HepG2 (cell line): ENCODE data around the gene DIP2C. TPM values are rescaled to one million over a fixed set of nuclear protein-coding genes. Genes with fewer than 3 reads are reported as not detected.

Source experiments
- ATAC-seq: fragments of 200-7000 bp; cut with Tn5 transposase; 3 replicates; pipeline ENCODE4 v1.9.1; 2020; ENCODE audit warnings: mild to moderate bottlenecking, moderate library complexity
- BruUV-seq: library from RNA; stranded (reverse); fragments of 400-500 nt; replicated peaks from 2 replicates; lab custom pipeline; 2021; lab: Mats Ljungman, UMichigan
- CTCF ChIA-PET: fragments of 300-600 bp; formaldehyde crosslinking; extraction: SDS; loops from one replicate; lab custom pipeline; 2021; ENCODE audit warnings: low total read pairs, inconsistent platforms, low intra/inter-chr PET ratio; lab: Yijun Ruan, JAX
- POLR2A ChIA-PET: fragments of 350-600 bp; sonication (Branson Sonifier 250); formaldehyde crosslinking; loops from one replicate; lab custom pipeline; 2020; ENCODE audit warnings: antibody characterized with exemption, inconsistent platforms; lab: Yijun Ruan, JAX
- DNase-seq: peaks from one replicate; pipeline ENCODE4 v3.0.0-alpha.2; 2015; ENCODE audit warnings: low spot score
- FAIRE-seq: peaks from 3 replicates; lab custom pipeline; 2011; peaks lifted over from hg19 to GRCh38; lab: Jason Lieb, UNC
- H2AFZ ChIP-seq: one replicate; pipeline ENCODE4 v1.6.1; 2011; ENCODE audit warnings: low read length, inconsistent platforms
- H3K27ac ChIP-seq: fragments of 300-600 bp; 3 replicates; pipeline ENCODE4 v1.8.0; 2011; ENCODE audit warnings: mixed run types, mild to moderate bottlenecking, mixed read lengths, low read length, inconsistent platforms; ENCODE audit not compliant: insufficient read depth; ENCODE audit errors: extremely low read length
- H3K27me3 ChIP-seq, 2 experiments: fragments of 200-600 bp in 1 of 2; 2 replicates in 1 of 2; 3 replicates in 1 of 2; pipeline versions ENCODE4 v1.6.0 to v1.8.0; 2011; ENCODE audit warnings: low read length in 2 of 2, mild to moderate bottlenecking in 2 of 2, moderate library complexity in 2 of 2, inconsistent platforms in 1 of 2; ENCODE audit not compliant: insufficient read depth in 2 of 2, control insufficient read depth in 1 of 2
- H3K36me3 ChIP-seq, 2 experiments: fragments of 200-600 bp in 1 of 2; replicated peaks in 1 of 2; 2 replicates in 1 of 2; 3 replicates in 1 of 2; pipeline versions ENCODE4 v1.5.1 to v1.8.0; 2011; ENCODE audit warnings: low read length in 2 of 2, inconsistent platforms in 1 of 2; ENCODE audit not compliant: insufficient read depth in 2 of 2, control insufficient read depth in 1 of 2
- H3K4me1 ChIP-seq: 2 replicates; pipeline ENCODE4 v1.5.1; 2012; ENCODE audit warnings: low read length, inconsistent platforms; ENCODE audit not compliant: insufficient read depth
- H3K4me2 ChIP-seq: 2 replicates; pipeline ENCODE4 v1.6.0; 2011; ENCODE audit warnings: low read depth, low read length, inconsistent platforms
- H3K4me3 ChIP-seq, 3 experiments: fragments of 200-600 bp in 1 of 3; sonication (generic), shearing (Covaris generic) in 1 of 3; replicated peaks in 1 of 3; 2 replicates each; pipeline ENCODE4 v1.5.1; 2011 to 2016; ENCODE audit warnings: low read length in 3 of 3, inconsistent platforms in 2 of 3, low read depth in 2 of 3, mild to moderate bottlenecking in 2 of 3, control low read depth in 1 of 3, mixed read lengths in 1 of 3; ENCODE audit not compliant: insufficient read depth in 1 of 3
- H3K79me2 ChIP-seq: one replicate; pipeline ENCODE4 v1.6.1; 2011; ENCODE audit warnings: low read length, inconsistent platforms; ENCODE audit not compliant: insufficient read depth
- H3K9ac ChIP-seq: 2 replicates; pipeline ENCODE4 v1.6.0; 2011; ENCODE audit warnings: mild to moderate bottlenecking, low read depth, low read length, inconsistent platforms; ENCODE audit not compliant: insufficient read depth
- H3K9me3 ChIP-seq: 2 replicates; pipeline ENCODE4 v1.5.1; 2012; ENCODE audit warnings: mild to moderate bottlenecking, low read length
- H4K20me1 ChIP-seq: 2 replicates; pipeline ENCODE4 v1.6.0; 2011; ENCODE audit warnings: inconsistent platforms, mild to moderate bottlenecking, low read length, moderate library complexity; ENCODE audit not compliant: insufficient read depth
- CC2D1A ChIP-seq: sonication (generic); formaldehyde crosslinking; IDR thresholded peaks from 2 replicates; pipeline ENCODE4 v1.8.1; 2023; ENCODE audit warnings: mild to moderate bottlenecking, missing genetic modification reagents
- CCAR2 ChIP-seq: fragments of 200-400 bp; formaldehyde crosslinking; optimal IDR thresholded peaks from 2 replicates; pipeline ENCODE3; 2018; ENCODE audit warnings: low read depth, mild to moderate bottlenecking, low read length, moderate library complexity
- DMAP1 ChIP-seq: IDR thresholded peaks from 2 replicates; pipeline ENCODE4 v1.6.1; 2016
- EP300 ChIP-seq, 3 experiments: sonication (generic) in 1 of 3; formaldehyde crosslinking in 1 of 3; IDR thresholded peaks; 2 replicates each; pipeline versions ENCODE4 v1.5.1 to v1.6.1; 2011 to 2020; ENCODE audit warnings: low read depth in 2 of 3, low read length in 2 of 3, borderline replicate concordance in 1 of 3, improper control_type of control experiment in 1 of 3, mild to moderate bottlenecking in 1 of 3, missing genetic modification reagents in 1 of 3, moderate library complexity in 1 of 3
- SATB2 ChIP-seq: sonication (generic); formaldehyde crosslinking; IDR thresholded peaks from 2 replicates; pipeline ENCODE4 v1.5.0; 2020; ENCODE audit warnings: missing genetic modification reagents
- ZNF670 ChIP-seq: sonication (generic); formaldehyde crosslinking; IDR thresholded peaks from 2 replicates; pipeline ENCODE4 v1.8.0; 2022; ENCODE audit warnings: mild to moderate bottlenecking, missing genetic modification reagents, borderline replicate concordance
- WGBS: methylation state at CpG from one replicate; pipeline ENCODE4 v1.1.6; 2017; ENCODE audit warnings: low lambda C conversion rate; 5-methylcytosine and 5-hydroxymethylcytosine counted together
- in situ Hi-C: cut with HindIII; loops from 2 replicates; pipeline ENCODE4 v1.10.0; 2017; ENCODE audit warnings: low pct_unique_long_range_greater_than_20kb; ENCODE audit not compliant: extremely low pct_ligation_motif_present
- intact Hi-C: fragments of 100-400 bp; cut with micrococcal nuclease; formaldehyde crosslinking; loops from one replicate; pipeline ENCODE4 v1.10.0; 2022; ENCODE audit not compliant: unreplicated experiment
- polyA plus RNA-seq, 8 experiments: library from polyadenylated mRNA; depleted of rRNA in 3 of 8; stranded (reverse) in 7 of 8; unstranded in 1 of 8; fragments of >200 nt; fragmentation: Illumina TruSeq in 4 of 8; extraction: Trizol in 4 of 8; gene quantifications; 2 replicates each; pipeline versions ENCODE4 v1.2.1 to v1.2.3, GENCODE V29; 2011 to 2016; ENCODE audit warnings: low read depth in 4 of 8, missing spikeins in 1 of 8, mixed read lengths in 1 of 8; ENCODE audit not compliant: insufficient read depth in 1 of 8
- total RNA-seq, 5 experiments: library from RNA; depleted of rRNA; stranded (reverse); fragments of >200 nt; fragmentation: Illumina TruSeq; extraction: Trizol; gene quantifications; 2 replicates each; pipeline ENCODE4 v1.2.3, GENCODE V29; 2016; ENCODE audit warnings: low read depth in 1 of 5
- TF ChIP-seq, protein P1 (sequence below): sonication (generic); formaldehyde crosslinking; IDR thresholded peaks from 2 replicates; pipeline ENCODE4 v1.9.0; 2021; ENCODE audit warnings: missing genetic modification reagents, mild to moderate bottlenecking, borderline replicate concordance
- TF ChIP-seq, protein P2 (sequence below): sonication (generic); formaldehyde crosslinking; IDR thresholded peaks from 2 replicates; pipeline ENCODE4 v1.5.0; 2020; ENCODE audit warnings: missing genetic modification reagents, mild to moderate bottlenecking, borderline replicate concordance
- TF ChIP-seq, protein P3 (sequence below): sonication (generic); formaldehyde crosslinking; IDR thresholded peaks from 2 replicates; pipeline ENCODE4 v1.5.1; 2020; ENCODE audit warnings: mild to moderate bottlenecking, moderate library complexity, missing genetic modification reagents
- TF ChIP-seq, protein P4 (sequence below): sonication (generic); formaldehyde crosslinking; IDR thresholded peaks from 2 replicates; pipeline ENCODE4 v1.8.0; 2022; ENCODE audit warnings: low read depth, missing genetic modification reagents

DIP2C gene
- total and polyA plus RNA-seq, 2 of the 13 experiments (the other 11 are each of a cell fraction or from before 2014, with no cell fraction given) = 2.2 to 2.7 TPM

DNA sequence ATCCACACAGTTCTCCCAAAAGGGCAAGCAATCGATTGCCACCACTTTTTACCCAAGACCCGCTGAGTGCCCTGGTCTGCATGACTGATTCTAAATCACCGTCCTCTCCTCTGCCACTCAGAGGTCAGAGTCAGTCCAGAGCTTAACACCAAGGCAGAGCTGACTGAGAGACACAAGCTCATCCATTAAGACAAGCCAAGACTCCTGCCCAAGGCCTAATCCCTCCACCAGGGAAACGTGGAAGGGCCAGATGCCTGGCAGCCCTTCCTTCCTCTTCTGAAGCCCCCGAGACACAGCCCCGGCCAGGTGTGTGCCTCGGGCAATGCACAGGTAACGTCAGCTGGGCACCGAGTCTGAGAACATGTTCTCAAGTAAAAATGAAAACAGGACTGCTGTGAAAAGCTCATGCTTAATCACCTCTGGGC is 51.7 kb downstream of the DIP2C start:
- peaks cover 15% of the 10 kb centered on the region for H3K4me1 ChIP-seq
- ChIA-PET POLR2A (no interaction called here), CTCF (no interaction called here)
- no peaks in the 10 kb centered on the region for H3K9me3 ChIP-seq
- DNase-seq (no peak), FAIRE-seq (no peak), ATAC-seq (no peak)
- TF ChIP-seq, protein P1, sequence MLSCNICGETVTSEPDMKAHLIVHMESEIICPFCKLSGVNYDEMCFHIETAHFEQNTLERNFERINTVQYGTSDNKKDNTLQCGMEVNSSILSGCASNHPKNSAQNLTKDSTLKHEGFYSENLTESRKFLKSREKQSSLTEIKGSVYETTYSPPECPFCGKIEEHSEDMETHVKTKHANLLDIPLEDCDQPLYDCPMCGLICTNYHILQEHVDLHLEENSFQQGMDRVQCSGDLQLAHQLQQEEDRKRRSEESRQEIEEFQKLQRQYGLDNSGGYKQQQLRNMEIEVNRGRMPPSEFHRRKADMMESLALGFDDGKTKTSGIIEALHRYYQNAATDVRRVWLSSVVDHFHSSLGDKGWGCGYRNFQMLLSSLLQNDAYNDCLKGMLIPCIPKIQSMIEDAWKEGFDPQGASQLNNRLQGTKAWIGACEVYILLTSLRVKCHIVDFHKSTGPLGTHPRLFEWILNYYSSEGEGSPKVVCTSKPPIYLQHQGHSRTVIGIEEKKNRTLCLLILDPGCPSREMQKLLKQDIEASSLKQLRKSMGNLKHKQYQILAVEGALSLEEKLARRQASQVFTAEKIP (CRISPR knock-in tag) = no peak
- TF ChIP-seq DMAP1 (CRISPR knock-in tag) (no peak), EP300 (IDR thresholded peaks at IDR 0.05; ENCODE audit: low read depth in 2 of 2, low read length in 2 of 2) (no peak), EP300 (CRISPR knock-in tag; IDR thresholded peaks at IDR 0.05; ENCODE audit: borderline replicate concordance) (no peak), CCAR2 (no peak), CC2D1A (CRISPR knock-in tag) (no peak), ZNF670 (CRISPR knock-in tag) (no peak), SATB2 (CRISPR knock-in tag) (no peak)
- TF ChIP-seq, protein P2, sequence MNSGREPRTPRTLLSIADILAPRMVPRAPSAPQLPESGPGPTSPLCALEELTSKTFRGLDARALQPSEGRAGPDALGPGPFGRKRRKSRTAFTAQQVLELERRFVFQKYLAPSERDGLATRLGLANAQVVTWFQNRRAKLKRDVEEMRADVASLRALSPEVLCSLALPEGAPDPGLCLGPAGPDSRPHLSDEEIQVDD (CRISPR knock-in tag) = no peak
- TF ChIP-seq, protein P3, sequence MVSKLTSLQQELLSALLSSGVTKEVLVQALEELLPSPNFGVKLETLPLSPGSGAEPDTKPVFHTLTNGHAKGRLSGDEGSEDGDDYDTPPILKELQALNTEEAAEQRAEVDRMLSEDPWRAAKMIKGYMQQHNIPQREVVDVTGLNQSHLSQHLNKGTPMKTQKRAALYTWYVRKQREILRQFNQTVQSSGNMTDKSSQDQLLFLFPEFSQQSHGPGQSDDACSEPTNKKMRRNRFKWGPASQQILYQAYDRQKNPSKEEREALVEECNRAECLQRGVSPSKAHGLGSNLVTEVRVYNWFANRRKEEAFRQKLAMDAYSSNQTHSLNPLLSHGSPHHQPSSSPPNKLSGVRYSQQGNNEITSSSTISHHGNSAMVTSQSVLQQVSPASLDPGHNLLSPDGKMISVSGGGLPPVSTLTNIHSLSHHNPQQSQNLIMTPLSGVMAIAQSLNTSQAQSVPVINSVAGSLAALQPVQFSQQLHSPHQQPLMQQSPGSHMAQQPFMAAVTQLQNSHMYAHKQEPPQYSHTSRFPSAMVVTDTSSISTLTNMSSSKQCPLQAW (CRISPR knock-in tag) = no peak
- TF ChIP-seq, protein P4, sequence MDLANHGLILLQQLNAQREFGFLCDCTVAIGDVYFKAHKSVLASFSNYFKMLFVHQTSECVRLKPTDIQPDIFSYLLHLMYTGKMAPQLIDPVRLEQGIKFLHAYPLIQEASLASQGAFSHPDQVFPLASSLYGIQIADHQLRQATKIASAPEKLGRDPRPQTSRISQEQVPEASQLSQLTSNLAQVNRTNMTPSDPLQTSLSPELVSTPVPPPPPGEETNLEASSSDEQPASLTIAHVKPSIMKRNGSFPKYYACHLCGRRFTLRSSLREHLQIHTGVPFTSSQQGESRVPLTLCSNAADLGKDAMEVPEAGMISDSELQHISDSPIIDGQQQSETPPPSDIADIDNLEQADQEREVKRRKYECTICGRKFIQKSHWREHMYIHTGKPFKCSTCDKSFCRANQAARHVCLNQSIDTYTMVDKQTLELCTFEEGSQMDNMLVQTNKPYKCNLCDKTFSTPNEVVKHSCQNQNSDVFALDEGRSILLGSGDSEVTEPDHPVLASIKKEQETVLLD (CRISPR knock-in tag) = no peak
- H3K27ac ChIP-seq = no peak overlapping the region
- H3K36me3 ChIP-seq = no peaks in the 10 kb centered on the region
- no peaks in the 10 kb centered on the region for H3K27me3 ChIP-seq
- no peaks in the 10 kb centered on the region for H3K79me2 ChIP-seq
- H3K4me3 ChIP-seq = no peak overlapping the region
- intact Hi-C loops = no loop called here
- no TSS peak for BruUV-seq
- WGBS = 91% methylated on average over 9 of the region's 9 CpGs
- H2AFZ ChIP-seq = no peak overlapping the region
- no peak overlapping the region for H3K4me2 ChIP-seq
- H3K9ac ChIP-seq = no peak overlapping the region
- in situ Hi-C loops = no loop called here
- H4K20me1 ChIP-seq = no peaks in the 10 kb centered on the region
